NB4 (cell line): ENCODE results near the gene CA12.

Experiments used
- DNase-seq: peaks from one replicate; pipeline ENCODE4 v3.0.0; 2010; ENCODE audit warnings: low read depth
- H3K4me3 ChIP-seq: one replicate; pipeline ENCODE4 v1.5.1; 2011; ENCODE audit warnings: mild to moderate bottlenecking, low read depth, low read length, moderate library complexity
- CTCF ChIP-seq: IDR thresholded peaks from one replicate; pipeline ENCODE4 v1.5.1; 2012; ENCODE audit warnings: low read depth, low read length
- MYC ChIP-seq: IDR thresholded peaks from 2 replicates; pipeline ENCODE4 v1.6.1; 2011; ENCODE audit warnings: low read depth, low read length
- POLR2A ChIP-seq: IDR thresholded peaks from 2 replicates; pipeline ENCODE4 v1.6.1; 2011; ENCODE audit warnings: mild to moderate bottlenecking; ENCODE audit not compliant: insufficient read length; ENCODE audit errors: extremely low read depth
- TF ChIP-seq, protein P1 (sequence below): IDR thresholded peaks from 2 replicates; pipeline ENCODE4 v1.6.1; 2011; ENCODE audit warnings: low read depth, low read length

The CA12 gene

DNA sequence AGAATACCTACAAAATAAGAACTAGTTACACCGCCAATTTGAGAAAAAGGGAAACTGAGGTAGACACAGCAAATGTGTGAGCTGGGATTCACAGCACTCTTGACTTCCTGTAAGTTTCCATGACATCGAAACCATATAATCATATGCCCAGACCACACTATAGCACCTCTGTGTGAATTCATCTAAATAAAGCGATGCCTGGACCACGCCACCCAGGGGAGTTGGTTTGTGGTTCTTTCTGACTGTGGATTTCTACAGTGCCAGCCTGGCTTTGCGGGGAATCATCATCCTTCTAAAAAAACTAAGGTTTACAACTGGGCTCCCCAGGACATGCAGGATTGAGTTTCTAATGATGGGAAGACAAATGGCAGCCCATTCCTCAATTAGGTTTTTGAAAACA, 23.5 kb upstream of the CA12 start:
- H3K4me3 ChIP-seq = peak overlapping the region; percentile 14
- TF ChIP-seq, protein P1, sequence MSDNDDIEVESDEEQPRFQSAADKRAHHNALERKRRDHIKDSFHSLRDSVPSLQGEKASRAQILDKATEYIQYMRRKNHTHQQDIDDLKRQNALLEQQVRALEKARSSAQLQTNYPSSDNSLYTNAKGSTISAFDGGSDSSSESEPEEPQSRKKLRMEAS = no peak
- TF ChIP-seq MYC (no peak), POLR2A (no peak)
- DNase-seq = peak; percentile 64

- no peak overlapping the region for H3K4me3 ChIP-seq
- DNase-seq = no peak
- no peak for TF ChIP-seq CTCF
- TF ChIP-seq MYC = no peak
- TF ChIP-seq, protein P1 = no peak
- no peak for TF ChIP-seq POLR2A
Measured at GRCh38 chr15:63403254-63403945, 21.8 kb upstream of the CA12 start.

- peak; percentile 53 for DNase-seq
- TF ChIP-seq MYC (no peak), CTCF (peak; percentile 51)
- no peak overlapping the region for H3K4me3 ChIP-seq
Measured at GRCh38 chr15:63402498-63403253, 21.0 kb upstream of the CA12 start.

DNA sequence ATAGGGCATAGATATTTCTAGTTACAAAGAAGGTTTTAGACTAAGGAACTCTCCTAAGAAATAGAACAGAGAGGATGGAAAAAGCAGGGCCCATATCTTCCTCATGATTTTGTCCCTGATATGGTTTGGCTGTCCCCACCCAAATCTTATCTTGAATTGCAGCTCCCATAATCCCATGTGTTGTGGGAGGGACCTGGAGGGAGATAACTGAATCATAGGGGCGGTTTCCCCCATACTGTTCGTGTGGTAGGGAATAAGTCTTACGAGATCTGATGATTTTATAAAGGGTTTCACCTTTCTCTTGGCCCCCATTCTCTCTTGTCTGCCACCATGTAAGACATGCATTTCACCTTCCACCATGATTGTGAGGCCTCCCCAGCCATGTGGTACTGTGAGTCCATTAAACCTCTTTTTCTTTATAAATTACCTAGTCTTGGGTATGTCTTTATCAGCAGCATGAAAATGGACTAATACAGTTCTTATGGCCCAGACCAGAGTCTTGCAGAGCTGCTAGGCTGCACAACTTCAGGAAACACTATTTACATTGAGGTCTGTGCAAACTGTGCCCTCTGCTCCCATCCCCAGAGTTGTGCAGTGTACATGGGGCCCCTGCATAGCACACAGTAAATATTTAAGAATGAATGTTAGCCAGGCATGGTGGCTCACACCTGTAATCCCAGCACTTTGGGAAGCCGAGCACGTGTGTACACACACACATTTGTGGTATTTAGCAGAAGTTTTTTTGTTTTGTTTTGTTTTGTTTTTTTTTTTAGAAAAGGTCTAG, 20.3 kb upstream of the CA12 start:
- DNase-seq = no peak
- TF ChIP-seq MYC (no peak), CTCF (no peak), POLR2A (no peak)
- TF ChIP-seq, protein P1 = no peak
- no peak overlapping the region for H3K4me3 ChIP-seq

- no peak for TF ChIP-seq MYC
- TF ChIP-seq, protein P1 = no peak
- no peak for DNase-seq
- H3K4me3 ChIP-seq = no peak overlapping the region
Measured at GRCh38 chr15:63401078-63401477, 19.4 kb upstream of the CA12 start.

DNA sequence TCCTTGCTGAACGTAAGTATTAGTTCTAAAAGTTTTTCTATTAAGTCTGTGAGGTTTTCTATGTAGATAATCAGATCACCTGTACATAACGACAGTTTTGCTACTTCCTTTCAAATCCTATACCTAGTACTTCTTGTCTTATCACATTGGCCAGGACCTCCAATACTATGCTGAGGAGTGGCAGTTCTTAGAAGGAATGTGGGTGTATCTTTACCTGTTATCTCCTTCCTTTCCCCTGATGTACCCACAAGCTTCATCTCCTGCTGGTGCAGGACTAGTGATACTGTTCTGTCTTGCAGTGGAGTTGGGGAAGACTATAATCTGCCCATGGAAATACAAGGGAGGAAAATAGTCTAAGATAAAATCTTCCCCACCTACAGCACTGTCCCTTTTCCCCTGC, 16.8 kb upstream of the CA12 start:
- TF ChIP-seq POLR2A (no peak), CTCF (no peak), MYC (no peak)
- TF ChIP-seq, protein P1 = no peak
- H3K4me3 ChIP-seq = no peak overlapping the region
- no peak for DNase-seq
